Measurements from ENCODE around the gene WFIKKN2.

WFIKKN2 gene

DNA sequence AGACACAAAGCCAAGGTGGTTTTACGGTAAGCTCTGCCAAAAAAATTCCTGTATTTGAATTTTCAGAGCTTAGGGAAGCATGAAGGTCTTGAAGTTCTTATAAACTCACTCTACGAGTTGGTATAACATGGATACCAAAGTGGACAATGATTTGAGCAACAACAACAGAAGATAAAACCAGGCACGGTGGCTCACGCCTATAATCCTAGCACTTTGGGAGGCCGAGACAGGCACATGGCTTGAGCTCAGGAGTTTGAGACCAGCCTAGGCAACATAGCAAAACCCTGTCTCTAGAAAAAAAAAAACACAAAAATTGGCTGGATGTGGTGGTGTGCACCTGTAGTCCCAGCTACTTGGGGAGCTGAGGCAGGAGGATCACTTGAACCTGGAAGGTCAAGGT, 43.7 kb downstream of the WFIKKN2 start:
- ChIA-PET POLR2A (interaction anchor here (4.8 kb wide), 1 partner anchor 12 kb away, joined by 26 read pairs; the partner anchor contains the start of gene TOB1), CTCF (interaction anchor here (0.8 kb wide), 1 partner anchor 482 kb away, joined by 3 read pairs; the partner anchor contains the start of gene LRRC59)
- TF ChIP-seq ARNT (IDR thresholded peaks at IDR 0.05) (no peak), FOXA1 (IDR thresholded peaks at IDR 0.05) (no peak), TARDBP (IDR thresholded peaks at IDR 0.05) (no peak), SP1 (IDR thresholded peaks at IDR 0.05) (no peak), LEF1 (IDR thresholded peaks at IDR 0.05; ENCODE audit: borderline replicate concordance) (no peak), ELF4 (IDR thresholded peaks at IDR 0.05) (no peak), NFRKB (IDR thresholded peaks at IDR 0.05) (no peak), CTBP1 (IDR thresholded peaks at IDR 0.05; ENCODE audit: borderline replicate concordance) (no peak), BHLHE40 (IDR thresholded peaks at IDR 0.05; ENCODE audit: borderline replicate concordance) (no peak), SUZ12 (IDR thresholded peaks at IDR 0.05) (no peak), L3MBTL2 (conservative IDR thresholded peaks at IDR 0.05) (no peak), FOXK2 (IDR thresholded peaks at IDR 0.05) (no peak), HDGF (IDR thresholded peaks at IDR 0.05; ENCODE audit: borderline replicate concordance) (no peak), FOXM1 (IDR thresholded peaks at IDR 0.05; ENCODE audit: borderline replicate concordance) (no peak), ZNF384 (IDR thresholded peaks at IDR 0.05) (no peak)
- TF ChIP-seq, protein P1, sequence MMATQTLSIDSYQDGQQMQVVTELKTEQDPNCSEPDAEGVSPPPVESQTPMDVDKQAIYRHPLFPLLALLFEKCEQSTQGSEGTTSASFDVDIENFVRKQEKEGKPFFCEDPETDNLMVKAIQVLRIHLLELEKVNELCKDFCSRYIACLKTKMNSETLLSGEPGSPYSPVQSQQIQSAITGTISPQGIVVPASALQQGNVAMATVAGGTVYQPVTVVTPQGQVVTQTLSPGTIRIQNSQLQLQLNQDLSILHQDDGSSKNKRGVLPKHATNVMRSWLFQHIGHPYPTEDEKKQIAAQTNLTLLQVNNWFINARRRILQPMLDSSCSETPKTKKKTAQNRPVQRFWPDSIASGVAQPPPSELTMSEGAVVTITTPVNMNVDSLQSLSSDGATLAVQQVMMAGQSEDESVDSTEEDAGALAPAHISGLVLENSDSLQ (IDR thresholded peaks at IDR 0.05) = no peak
- DNase-seq (ENCODE audit: extremely low spot score) = no peak

DNA sequence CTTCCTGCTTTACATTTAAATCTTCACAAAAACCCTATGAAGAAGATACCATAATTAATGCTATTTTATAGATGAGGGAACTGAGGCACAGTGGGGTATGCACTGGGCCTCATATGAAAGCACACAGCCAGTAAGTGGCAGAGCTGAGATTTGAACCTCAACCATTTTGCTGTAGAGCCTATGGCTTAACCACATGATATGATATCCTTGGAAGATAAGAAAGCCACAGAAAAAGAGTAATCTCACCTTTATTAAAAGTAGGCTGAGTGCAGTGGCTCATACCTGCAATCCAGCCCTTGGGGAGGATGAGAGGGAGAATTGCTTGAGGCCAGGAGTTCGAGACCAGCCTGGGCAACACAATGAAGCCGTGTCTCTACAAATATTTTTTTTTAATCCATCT, 45.8 kb downstream of the WFIKKN2 start:
- ChIA-PET POLR2A (interaction anchor here (3.3 kb wide), 1 partner anchor 14 kb away, joined by 12 read pairs; the partner anchor contains the start of gene TOB1), CTCF (no interaction called here)
- TF ChIP-seq LEF1 (IDR thresholded peaks at IDR 0.05; ENCODE audit: borderline replicate concordance) (no peak), FOXM1 (IDR thresholded peaks at IDR 0.05; ENCODE audit: borderline replicate concordance) (no peak), TARDBP (IDR thresholded peaks at IDR 0.05) (no peak), HDGF (IDR thresholded peaks at IDR 0.05; ENCODE audit: borderline replicate concordance) (no peak), NFRKB (IDR thresholded peaks at IDR 0.05) (no peak), FOXK2 (IDR thresholded peaks at IDR 0.05) (no peak), BHLHE40 (IDR thresholded peaks at IDR 0.05; ENCODE audit: borderline replicate concordance) (no peak), ZNF384 (IDR thresholded peaks at IDR 0.05) (no peak), FOXA1 (IDR thresholded peaks at IDR 0.05) (no peak), L3MBTL2 (conservative IDR thresholded peaks at IDR 0.05) (no peak), ELF4 (IDR thresholded peaks at IDR 0.05) (no peak), ARNT (IDR thresholded peaks at IDR 0.05) (no peak), CTBP1 (IDR thresholded peaks at IDR 0.05; ENCODE audit: borderline replicate concordance) (no peak), SP1 (IDR thresholded peaks at IDR 0.05) (no peak), SUZ12 (IDR thresholded peaks at IDR 0.05) (no peak)
- TF ChIP-seq, protein P1 (IDR thresholded peaks at IDR 0.05) = no peak

DNA sequence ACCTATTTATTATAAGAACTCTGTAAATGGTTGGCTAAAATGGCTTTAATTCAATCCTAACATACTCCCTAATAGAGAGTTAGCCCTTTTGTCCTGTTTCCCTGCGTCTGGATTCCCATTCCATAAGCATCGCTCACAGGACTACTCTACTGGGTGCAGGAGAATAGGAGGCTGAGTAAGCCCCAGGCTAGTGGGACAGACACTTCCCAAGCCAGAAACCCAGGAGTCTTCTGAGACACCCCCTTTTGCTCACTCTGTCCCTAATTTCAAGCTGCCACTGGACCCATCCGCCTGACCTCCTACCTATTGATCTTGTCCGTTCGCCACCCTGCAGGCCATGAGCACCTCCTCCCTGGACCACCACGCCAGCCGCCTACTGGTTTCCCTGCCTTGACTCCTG, 47.5 kb downstream of the WFIKKN2 start:
- ChIA-PET CTCF (no interaction called here), POLR2A (interaction anchor here (3.3 kb wide), 1 partner anchor 16 kb away, joined by 12 read pairs; the partner anchor contains the start of gene TOB1)
- no peak for DNase-seq (ENCODE audit: extremely low spot score)
- TF ChIP-seq ZNF384 (IDR thresholded peaks at IDR 0.05) (no peak), ARNT (IDR thresholded peaks at IDR 0.05) (no peak), HDGF (IDR thresholded peaks at IDR 0.05; ENCODE audit: borderline replicate concordance) (no peak), FOXM1 (IDR thresholded peaks at IDR 0.05; ENCODE audit: borderline replicate concordance) (no peak), LEF1 (IDR thresholded peaks at IDR 0.05; ENCODE audit: borderline replicate concordance) (no peak), BHLHE40 (IDR thresholded peaks at IDR 0.05; ENCODE audit: borderline replicate concordance) (no peak), ELF4 (IDR thresholded peaks at IDR 0.05) (no peak), TARDBP (IDR thresholded peaks at IDR 0.05) (no peak), L3MBTL2 (conservative IDR thresholded peaks at IDR 0.05) (no peak), CTBP1 (IDR thresholded peaks at IDR 0.05; ENCODE audit: borderline replicate concordance) (no peak)

More for the DNA sequence above, 45.8 kb downstream of the WFIKKN2 start:
- no peak for DNase-seq (ENCODE audit: extremely low spot score)

DNA sequence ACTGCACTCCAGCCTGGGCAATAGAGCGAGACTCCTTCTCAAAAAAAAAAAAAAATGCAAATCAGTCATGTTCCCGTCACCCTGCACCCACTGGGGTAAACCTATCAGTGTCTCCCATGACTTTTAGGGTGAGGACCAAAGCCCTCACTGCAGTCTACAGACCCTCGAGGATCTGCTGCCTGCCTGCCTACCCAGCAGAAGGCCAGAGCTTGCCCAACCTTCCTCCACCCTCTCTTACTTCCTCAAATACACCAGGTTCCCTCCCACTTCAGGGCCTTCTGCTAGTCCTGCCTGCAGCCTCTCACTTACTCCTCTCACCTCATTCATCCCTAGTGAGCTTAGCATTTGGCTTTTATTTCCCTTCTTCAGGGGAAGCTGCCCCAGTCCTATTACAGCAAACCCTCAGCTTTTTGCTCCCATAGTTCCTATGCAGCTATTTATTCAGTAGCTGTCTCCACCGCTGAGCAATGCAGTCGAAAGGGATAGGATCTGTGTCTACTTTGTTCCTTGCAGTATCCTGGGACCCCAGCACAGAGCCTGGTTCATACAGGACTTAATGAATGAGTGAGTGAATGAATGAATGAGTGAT, 48.6 kb downstream of the WFIKKN2 start:
- no peak for TF ChIP-seq BHLHE40 (IDR thresholded peaks at IDR 0.05; ENCODE audit: borderline replicate concordance)
- TF ChIP-seq NFRKB (IDR thresholded peaks at IDR 0.05) = no peak
- TF ChIP-seq ELF4 (IDR thresholded peaks at IDR 0.05) = no peak
- no peak for TF ChIP-seq HDGF (IDR thresholded peaks at IDR 0.05; ENCODE audit: borderline replicate concordance)
- TF ChIP-seq L3MBTL2 (conservative IDR thresholded peaks at IDR 0.05) = no peak
- TF ChIP-seq ARNT (IDR thresholded peaks at IDR 0.05) = no peak
- no peak for TF ChIP-seq TARDBP (IDR thresholded peaks at IDR 0.05)
- TF ChIP-seq ZNF384 (IDR thresholded peaks at IDR 0.05) = no peak
- no peak for DNase-seq (ENCODE audit: extremely low spot score)
- POLR2A ChIA-PET = interaction anchor here (1.7 to 2.9 kb wide), 2 partner anchors 17 to 19 kb away, joined by 4 to 19 read pairs; partner anchors contain the start of gene TOB1
- CTCF ChIA-PET = no interaction called here

DNA sequence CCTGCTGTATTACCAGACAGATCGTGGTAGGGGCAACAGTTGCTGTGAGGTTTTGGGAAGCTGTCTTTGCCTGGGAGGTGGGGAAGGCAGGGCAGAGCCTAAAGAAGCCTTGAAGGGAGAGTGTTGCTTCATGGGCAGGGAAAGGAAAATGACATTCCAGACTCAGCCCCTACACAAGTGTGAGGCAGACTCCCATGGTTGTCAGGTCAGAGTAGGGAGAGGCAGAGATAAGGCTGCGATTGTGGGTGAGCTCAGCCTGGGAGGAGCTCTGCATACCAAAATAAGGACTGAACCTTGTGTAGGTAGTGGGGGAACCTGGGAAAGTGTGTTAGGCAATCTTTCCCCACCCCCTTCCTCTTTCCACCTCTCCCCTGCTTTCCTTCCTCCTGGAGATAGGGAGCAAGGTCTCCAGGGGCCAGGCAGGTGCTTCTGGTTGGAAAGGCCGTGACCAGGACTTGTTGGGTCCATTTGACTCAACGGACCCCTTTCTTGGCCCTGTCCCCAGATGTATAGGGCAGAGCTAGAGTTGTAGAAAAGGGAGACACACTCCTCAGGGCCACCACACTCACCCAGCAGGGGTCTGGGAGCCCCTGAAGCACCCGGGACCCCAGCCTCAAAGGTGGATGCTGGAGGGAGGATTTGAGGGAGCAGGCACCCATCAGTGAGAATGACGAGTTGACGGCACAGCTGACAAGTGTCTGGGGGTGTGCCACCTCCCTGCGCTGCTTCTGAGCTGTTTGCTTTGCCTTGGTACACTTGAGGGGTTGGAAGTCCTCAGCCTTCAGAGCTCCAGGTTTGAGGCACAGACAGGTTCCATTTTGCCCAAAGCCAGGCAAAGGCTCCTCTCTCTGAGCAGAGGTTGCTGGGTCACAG, 49.3 kb downstream of the WFIKKN2 start:
- TF ChIP-seq ELF4 (IDR thresholded peaks at IDR 0.05) = no peak
- no peak for TF ChIP-seq SP1 (IDR thresholded peaks at IDR 0.05)
- TF ChIP-seq ARNT (IDR thresholded peaks at IDR 0.05) = no peak
- TF ChIP-seq, protein P1 (IDR thresholded peaks at IDR 0.05) = no peak
- TF ChIP-seq SUZ12 (IDR thresholded peaks at IDR 0.05) = no peak
- no peak for TF ChIP-seq ZNF384 (IDR thresholded peaks at IDR 0.05)
- TF ChIP-seq HDGF (IDR thresholded peaks at IDR 0.05; ENCODE audit: borderline replicate concordance) = no peak
- no peak for TF ChIP-seq TARDBP (IDR thresholded peaks at IDR 0.05)
- TF ChIP-seq FOXK2 (IDR thresholded peaks at IDR 0.05) = no peak
- TF ChIP-seq LEF1 (IDR thresholded peaks at IDR 0.05; ENCODE audit: borderline replicate concordance) = no peak
- TF ChIP-seq NFRKB (IDR thresholded peaks at IDR 0.05) = no peak
- TF ChIP-seq L3MBTL2 (conservative IDR thresholded peaks at IDR 0.05) = no peak
- TF ChIP-seq FOXM1 (IDR thresholded peaks at IDR 0.05; ENCODE audit: borderline replicate concordance) = no peak
- no peak for TF ChIP-seq BHLHE40 (IDR thresholded peaks at IDR 0.05; ENCODE audit: borderline replicate concordance)
- no peak for TF ChIP-seq FOXA1 (IDR thresholded peaks at IDR 0.05)
- no peak for TF ChIP-seq CTBP1 (IDR thresholded peaks at IDR 0.05; ENCODE audit: borderline replicate concordance)
- CTCF ChIA-PET = interaction anchor here (0.5 kb wide), 1 partner anchor 25 kb away, joined by 3 read pairs; no protein-coding TSS in a partner anchor
- no peak for DNase-seq (ENCODE audit: extremely low spot score)
- POLR2A ChIA-PET = interaction anchor here (0.9 to 2.9 kb wide), 4 partner anchors 18 to 47 kb away, joined by 3 to 19 read pairs (median 4); partner anchors contain the start of gene TOB1

All from HEK293T (cell line).